GM18502 (cell line): ENCODE measurements around the gene TMEM221.

Experiments used
- ATAC-seq: cut with Tn5 transposase; IDR thresholded peaks from one replicate; pipeline ENCODE4 v1.9.1; 2021; ENCODE audit warnings: mild to moderate bottlenecking; ENCODE audit not compliant: unreplicated experiment, poor library complexity

TMEM221 gene

GRCh38 chr19:17447704-17448130 is 751 bp downstream of the TMEM221 start:
- no peak for ATAC-seq

GRCh38 chr19:17445526-17446165 is 2.8 kb downstream of the TMEM221 start:
- no peak for ATAC-seq

- no peak for ATAC-seq
These were observed 7.0 kb downstream of the TMEM221 start for GRCh38 chr19:17441241-17442021.

- ATAC-seq: no peak
These were observed 11.6 kb downstream of the TMEM221 start for GRCh38 chr19:17436874-17437267.

GRCh38 chr19:17436094-17436873 is 12.2 kb downstream of the TMEM221 start:
- ATAC-seq: no peak

- no peak for ATAC-seq
These were observed 13.2 kb downstream of the TMEM221 start for GRCh38 chr19:17435218-17435617.

GRCh38 chr19:17431417-17431816 is 17.1 kb downstream of the TMEM221 start:
- no peak for ATAC-seq

- ATAC-seq: no peak
These were observed 18.8 kb downstream of the TMEM221 start for GRCh38 chr19:17429641-17430113.

GRCh38 chr19:17424743-17425365 is 23.6 kb downstream of the TMEM221 start:
- ATAC-seq: no peak

- no peak for ATAC-seq
These were observed 24.8 kb downstream of the TMEM221 start for GRCh38 chr19:17423429-17424208.

GRCh38 chr19:17421942-17422341 is 26.5 kb downstream of the TMEM221 start:
- no peak for ATAC-seq

- ATAC-seq: peak; percentile 22
These were observed 28.0 kb downstream of the TMEM221 start for GRCh38 chr19:17420475-17420924.

GRCh38 chr19:17419621-17420474 is 28.6 kb downstream of the TMEM221 start, which contains the start of gene MVB12A:
MVB12A (plus strand) TSS chr19:17420047; CDS start chr19:17420136, 89 bp downstream.
- ATAC-seq: peak; percentile 85

- ATAC-seq: no peak
These were observed 29.3 kb downstream of the TMEM221 start for GRCh38 chr19:17419154-17419620.

- no peak for ATAC-seq
These were observed 29.8 kb downstream of the TMEM221 start for GRCh38 chr19:17418710-17419109.

- no peak for ATAC-seq
These were observed 33.3 kb downstream of the TMEM221 start for GRCh38 chr19:17415121-17415520.

- no peak for ATAC-seq
These were observed 34.4 kb downstream of the TMEM221 start for GRCh38 chr19:17414097-17414496.

- no peak for ATAC-seq
These were observed 36.7 kb downstream of the TMEM221 start for GRCh38 chr19:17411801-17412200.
